GM23338 (cell line): ENCODE data around the gene IQGAP2. TPM values are rescaled to one million over a fixed set of nuclear protein-coding genes. Genes with fewer than 3 reads are reported as not detected.

Experiments
- ATAC-seq: fragments of 200-7000 bp; cut with Tn5 transposase; 3 replicates; pipeline ENCODE4 v1.9.1; 2020
- DNase-seq: peaks from one replicate; pipeline ENCODE4 v3.0.0-alpha.2; 2015; ENCODE audit warnings: low spot score
- H2AFZ ChIP-seq: fragments of 200-600 bp; sonication (generic); 2 replicates; pipeline ENCODE4 v1.8.0; 2016; ENCODE audit warnings: antibody characterized with exemption, mild to moderate bottlenecking, moderate library complexity
- H3F3A ChIP-seq: fragments of 200-600 bp; sonication (generic); replicated peaks from 2 replicates; pipeline ENCODE4 v1.8.0; 2017; ENCODE audit warnings: antibody characterized with exemption, mixed run types, low read depth
- H3K27ac ChIP-seq: fragments of 200-600 bp; sonication (generic); 2 replicates; pipeline ENCODE4 v1.6.1; 2016; ENCODE audit warnings: low read depth
- H3K27me3 ChIP-seq: fragments of 200-600 bp; sonication (generic); 2 replicates; pipeline ENCODE4 v1.8.0; 2016; ENCODE audit warnings: mild to moderate bottlenecking, mixed run types, moderate library complexity; ENCODE audit not compliant: insufficient read depth
- H3K36me3 ChIP-seq: fragments of 200-600 bp; sonication (generic); 2 replicates; pipeline ENCODE4 v1.8.0; 2016; ENCODE audit warnings: mild to moderate bottlenecking; ENCODE audit not compliant: insufficient read depth
- H3K4me1 ChIP-seq: fragments of 200-600 bp; sonication (generic); 2 replicates; pipeline ENCODE4 v1.8.0; 2016; ENCODE audit warnings: mild to moderate bottlenecking, moderate library complexity; ENCODE audit not compliant: insufficient read depth
- H3K4me2 ChIP-seq: fragments of 200-600 bp; sonication (generic); 2 replicates; pipeline ENCODE4 v1.7.1; 2017; ENCODE audit warnings: mixed run types
- H3K4me3 ChIP-seq: fragments of 200-600 bp; sonication (generic); 2 replicates; pipeline ENCODE4 v1.6.1; 2016; ENCODE audit warnings: mixed run types
- H3K79me2 ChIP-seq: fragments of 200-600 bp; sonication (generic); replicated peaks from 2 replicates; pipeline ENCODE4 v1.8.0; 2017; ENCODE audit warnings: mild to moderate bottlenecking; ENCODE audit not compliant: insufficient read depth
- H3K9me2 ChIP-seq: fragments of 200-600 bp; sonication (generic); 2 replicates; pipeline ENCODE4 v1.8.0; 2017; ENCODE audit not compliant: insufficient read depth
- H4K20me1 ChIP-seq: fragments of 200-600 bp; sonication (generic); replicated peaks from 2 replicates; pipeline ENCODE4 v1.8.0; 2017; ENCODE audit warnings: mild to moderate bottlenecking; ENCODE audit not compliant: insufficient read depth
- H3K27ac Mint-ChIP-seq: 2 replicates; pipeline ENCODE4 v1.8.0; 2020; ENCODE audit warnings: inconsistent platforms, mild to moderate bottlenecking, moderate library complexity, mixed read lengths
- H3K27me3 Mint-ChIP-seq: 3 replicates; pipeline ENCODE4 v1.8.0; 2022; ENCODE audit warnings: low read depth, mild to moderate bottlenecking, moderate library complexity, mixed read lengths, inconsistent platforms; ENCODE audit not compliant: insufficient read depth, poor library complexity
- H3K36me3 Mint-ChIP-seq: 3 replicates; pipeline ENCODE4 v1.8.0; 2021; ENCODE audit warnings: low read depth, mild to moderate bottlenecking, inconsistent platforms, moderate library complexity, mixed read lengths
- H3K4me1 Mint-ChIP-seq: 3 replicates; pipeline ENCODE4 v1.8.0; 2020; ENCODE audit warnings: mild to moderate bottlenecking, inconsistent platforms, mixed read lengths
- H3K4me3 Mint-ChIP-seq: 3 replicates; pipeline ENCODE4 v1.8.0; 2021; ENCODE audit warnings: moderate library complexity, mild to moderate bottlenecking, inconsistent platforms, mixed read lengths
- H3K9me3 Mint-ChIP-seq: 3 replicates; pipeline ENCODE4 v1.8.0; 2020; ENCODE audit warnings: moderate library complexity, mild to moderate bottlenecking, inconsistent platforms, mixed read lengths
- CREB1 ChIP-seq: fragments of 250-450 bp; sonication (Bioruptor Pico); IDR thresholded peaks from 2 replicates; pipeline ENCODE4 v1.5.0; 2020; ENCODE audit warnings: low read depth, mild to moderate bottlenecking, moderate library complexity
- CTCF ChIP-seq, 2 experiments: fragments of 200-600 bp in 1 of 2; sonication (generic) in 1 of 2; conservative IDR thresholded peaks; 2 replicates each; pipeline versions ENCODE4 v1.5.1 to v1.6.1; 2016 to 2017; ENCODE audit warnings: antibody characterized with exemption in 2 of 2, low read depth in 2 of 2, mild to moderate bottlenecking in 2 of 2, moderate library complexity in 1 of 2
- ETS1 ChIP-seq: IDR thresholded peaks from 2 replicates; pipeline ENCODE4 v1.6.1; 2016; ENCODE audit warnings: antibody characterized with exemption
- EZH2 ChIP-seq: fragments of 200-600 bp; sonication (generic); IDR thresholded peaks from one replicate; pipeline ENCODE4 v1.8.0; 2017; ENCODE audit warnings: antibody characterized with exemption, mild to moderate bottlenecking, low read depth; ENCODE audit not compliant: unreplicated experiment
- EZH2phosphoT487 ChIP-seq: fragments of 200-600 bp; sonication (generic); IDR thresholded peaks from one replicate; pipeline ENCODE4 v1.8.1; 2018; ENCODE audit warnings: antibody characterized with exemption; ENCODE audit not compliant: unreplicated experiment
- JUNB ChIP-seq: IDR thresholded peaks from one replicate; pipeline ENCODE4 v1.6.1; 2016; ENCODE audit warnings: antibody characterized with exemption; ENCODE audit not compliant: unreplicated experiment
- NANOG ChIP-seq: IDR thresholded peaks from 2 replicates; pipeline ENCODE4 v1.6.1; 2016; ENCODE audit warnings: antibody characterized with exemption, borderline replicate concordance
- POLR2AphosphoS5 ChIP-seq: IDR thresholded peaks from 2 replicates; pipeline ENCODE4 v1.6.1; 2016; ENCODE audit warnings: antibody characterized with exemption, low read depth
- STAT1 ChIP-seq: IDR thresholded peaks from one replicate; pipeline ENCODE4 v1.6.1; 2016; ENCODE audit warnings: antibody characterized with exemption; ENCODE audit not compliant: unreplicated experiment
- ZNF114 ChIP-seq: fragments of 250-450 bp; sonication (Bioruptor Pico); IDR thresholded peaks from 2 replicates; pipeline ENCODE4 v1.5.0; 2020; ENCODE audit warnings: mild to moderate bottlenecking, moderate library complexity
- ZNF331 ChIP-seq: fragments of 250-450 bp; sonication (Bioruptor Pico); IDR thresholded peaks from 2 replicates; pipeline ENCODE4 v1.5.0; 2020; ENCODE audit warnings: low read depth, mild to moderate bottlenecking, moderate library complexity
- ZNF462 ChIP-seq: fragments of 250-450 bp; sonication (Bioruptor Pico); IDR thresholded peaks from 2 replicates; pipeline ENCODE4 v1.5.0; 2020; ENCODE audit warnings: mild to moderate bottlenecking, moderate library complexity
- polyA plus RNA-seq: library from polyadenylated mRNA; unstranded; fragments of >200 nt; fragmentation: Nextera tagmentation; extraction: Ambion mirVana; gene quantifications from 2 replicates; pipeline ENCODE4 v1.2.1, GENCODE V29; 2016
- total RNA-seq: library from RNA; depleted of rRNA; stranded (reverse); fragments of >200 nt; shearing (Covaris generic); gene quantifications from 2 replicates; pipeline ENCODE4 v1.2.3, GENCODE V29; 2014
- TF ChIP-seq, protein P1 (sequence below): IDR thresholded peaks from one replicate; pipeline ENCODE4 v1.6.1; 2018; ENCODE audit warnings: antibody characterized with exemption; ENCODE audit not compliant: unreplicated experiment

Gene IQGAP2
- total and polyA plus RNA-seq, 2 experiments from 2014 or later = 60.0 to 86.5 TPM

- H3K4me1 ChIP-seq = no peaks in the 10 kb centered on the region
- Mint-ChIP-seq H3K27ac (no peak overlapping the region), H3K36me3 (peaks cover 5% of the 10 kb centered on the region; the same call in 1 of the 3 replicates), H3K4me1 (no peaks in the 10 kb centered on the region), H3K9me3 (no peaks in the 10 kb centered on the region), H3K4me3 (no peak overlapping the region), H3K27me3 (peaks cover 2% of the 10 kb centered on the region)
- no peaks in the 10 kb centered on the region for H3K36me3 ChIP-seq
- H3K4me2 ChIP-seq = no peak overlapping the region
- no peaks in the 10 kb centered on the region for H3K9me2 ChIP-seq
- DNase-seq (no peak), ATAC-seq (no peak)
- TF ChIP-seq NANOG = no peak
- TF ChIP-seq CREB1 (CRISPR knock-in tag) = no peak
- TF ChIP-seq, protein P1, sequence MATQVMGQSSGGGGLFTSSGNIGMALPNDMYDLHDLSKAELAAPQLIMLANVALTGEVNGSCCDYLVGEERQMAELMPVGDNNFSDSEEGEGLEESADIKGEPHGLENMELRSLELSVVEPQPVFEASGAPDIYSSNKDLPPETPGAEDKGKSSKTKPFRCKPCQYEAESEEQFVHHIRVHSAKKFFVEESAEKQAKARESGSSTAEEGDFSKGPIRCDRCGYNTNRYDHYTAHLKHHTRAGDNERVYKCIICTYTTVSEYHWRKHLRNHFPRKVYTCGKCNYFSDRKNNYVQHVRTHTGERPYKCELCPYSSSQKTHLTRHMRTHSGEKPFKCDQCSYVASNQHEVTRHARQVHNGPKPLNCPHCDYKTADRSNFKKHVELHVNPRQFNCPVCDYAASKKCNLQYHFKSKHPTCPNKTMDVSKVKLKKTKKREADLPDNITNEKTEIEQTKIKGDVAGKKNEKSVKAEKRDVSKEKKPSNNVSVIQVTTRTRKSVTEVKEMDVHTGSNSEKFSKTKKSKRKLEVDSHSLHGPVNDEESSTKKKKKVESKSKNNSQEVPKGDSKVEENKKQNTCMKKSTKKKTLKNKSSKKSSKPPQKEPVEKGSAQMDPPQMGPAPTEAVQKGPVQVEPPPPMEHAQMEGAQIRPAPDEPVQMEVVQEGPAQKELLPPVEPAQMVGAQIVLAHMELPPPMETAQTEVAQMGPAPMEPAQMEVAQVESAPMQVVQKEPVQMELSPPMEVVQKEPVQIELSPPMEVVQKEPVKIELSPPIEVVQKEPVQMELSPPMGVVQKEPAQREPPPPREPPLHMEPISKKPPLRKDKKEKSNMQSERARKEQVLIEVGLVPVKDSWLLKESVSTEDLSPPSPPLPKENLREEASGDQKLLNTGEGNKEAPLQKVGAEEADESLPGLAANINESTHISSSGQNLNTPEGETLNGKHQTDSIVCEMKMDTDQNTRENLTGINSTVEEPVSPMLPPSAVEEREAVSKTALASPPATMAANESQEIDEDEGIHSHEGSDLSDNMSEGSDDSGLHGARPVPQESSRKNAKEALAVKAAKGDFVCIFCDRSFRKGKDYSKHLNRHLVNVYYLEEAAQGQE = no peak
- TF ChIP-seq JUNB = no peak
- TF ChIP-seq ZNF462 (CRISPR knock-in tag) = no peak
- TF ChIP-seq STAT1 = no peak
- no peak for TF ChIP-seq ZNF114 (CRISPR knock-in tag)
- no peak for TF ChIP-seq ETS1
- no peak for TF ChIP-seq EZH2phosphoT487
- TF ChIP-seq POLR2AphosphoS5 = no peak
- TF ChIP-seq EZH2 = no peak
- no peak for TF ChIP-seq CTCF (conservative IDR thresholded peaks at IDR 0.05; ENCODE audit: low read depth in 2 of 2)
- no peak for TF ChIP-seq ZNF331 (CRISPR knock-in tag)
- no peaks in the 10 kb centered on the region for H3K79me2 ChIP-seq
- no peak overlapping the region for H3K4me3 ChIP-seq
- H3K27ac ChIP-seq = no peak overlapping the region
- H4K20me1 ChIP-seq = no peaks in the 10 kb centered on the region; the same call in 1 of the 2 replicates
- H3K27me3 ChIP-seq = no peaks in the 10 kb centered on the region
- no peaks in the 10 kb centered on the region for H3F3A ChIP-seq
- no peak overlapping the region for H2AFZ ChIP-seq
Measured at GRCh38 chr5:76688212-76688611, 285.1 kb downstream of the IQGAP2 start.
